ENCODE results near the gene SGPP2.

DNA sequence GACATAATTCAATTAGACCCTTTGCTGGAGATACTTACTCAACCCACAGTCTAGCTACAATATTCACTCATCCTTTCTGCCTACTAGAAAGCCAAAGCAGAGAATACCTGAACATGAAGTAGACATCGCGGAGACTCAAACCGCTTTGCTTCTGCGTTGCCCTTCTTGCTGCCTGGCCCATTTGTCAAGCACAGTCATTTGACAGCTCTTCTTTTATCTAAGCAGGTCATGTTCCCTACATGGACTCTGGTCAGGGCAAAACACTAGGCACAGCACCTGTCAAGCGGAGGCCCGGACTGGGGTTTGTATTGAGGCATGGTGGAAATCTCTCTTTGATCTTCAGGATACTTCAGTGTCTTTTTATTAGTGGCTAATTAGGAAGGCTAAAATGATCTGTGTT, 141.9 kb downstream of the SGPP2 start:
- no peak for TF ChIP-seq POLR2A (IDR thresholded peaks at IDR 0.05)
- TF ChIP-seq, protein P1, sequence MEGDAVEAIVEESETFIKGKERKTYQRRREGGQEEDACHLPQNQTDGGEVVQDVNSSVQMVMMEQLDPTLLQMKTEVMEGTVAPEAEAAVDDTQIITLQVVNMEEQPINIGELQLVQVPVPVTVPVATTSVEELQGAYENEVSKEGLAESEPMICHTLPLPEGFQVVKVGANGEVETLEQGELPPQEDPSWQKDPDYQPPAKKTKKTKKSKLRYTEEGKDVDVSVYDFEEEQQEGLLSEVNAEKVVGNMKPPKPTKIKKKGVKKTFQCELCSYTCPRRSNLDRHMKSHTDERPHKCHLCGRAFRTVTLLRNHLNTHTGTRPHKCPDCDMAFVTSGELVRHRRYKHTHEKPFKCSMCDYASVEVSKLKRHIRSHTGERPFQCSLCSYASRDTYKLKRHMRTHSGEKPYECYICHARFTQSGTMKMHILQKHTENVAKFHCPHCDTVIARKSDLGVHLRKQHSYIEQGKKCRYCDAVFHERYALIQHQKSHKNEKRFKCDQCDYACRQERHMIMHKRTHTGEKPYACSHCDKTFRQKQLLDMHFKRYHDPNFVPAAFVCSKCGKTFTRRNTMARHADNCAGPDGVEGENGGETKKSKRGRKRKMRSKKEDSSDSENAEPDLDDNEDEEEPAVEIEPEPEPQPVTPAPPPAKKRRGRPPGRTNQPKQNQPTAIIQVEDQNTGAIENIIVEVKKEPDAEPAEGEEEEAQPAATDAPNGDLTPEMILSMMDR (IDR thresholded peaks at IDR 0.05): no peak
